Thoracic aorta (tissue), 2 donors: Measurements from ENCODE around the gene CCT6A. TPM values are rescaled to one million over a fixed set of nuclear protein-coding genes. Genes with fewer than 3 reads are reported as not detected.
"Not testable (repeated sequence)": the region's sequence is repeated elsewhere in the genome, so short reads cannot be mapped to it uniquely, and the experiment has no call there.

Experiments
- ATAC-seq: fragments of 150-250 bp; one replicate; pipeline ENCODE4 v1.8.0; 2017; ENCODE audit warnings: low read depth; ENCODE audit not compliant: insufficient number of reproducible peaks, low FRiP score
- DNase-seq: peaks from one replicate; pipeline ENCODE4 v3.0.0-alpha.2; 2020; ENCODE audit warnings: low spot score
- H3K27ac ChIP-seq, 2 donors: fragments of 200-600 bp; sonication (generic); 1 replicate in 1 of 2; 2 replicates in 1 of 2; pipeline ENCODE4 v1.5.1; 2016; ENCODE audit warnings: mild to moderate bottlenecking in 2 of 2, moderate library complexity in 2 of 2
- H3K27me3 ChIP-seq: fragments of 200-600 bp; sonication (generic); replicated peaks from 2 replicates; pipeline ENCODE4 v1.6.0; 2016; ENCODE audit warnings: mild to moderate bottlenecking; ENCODE audit not compliant: insufficient read depth
- H3K36me3 ChIP-seq: fragments of 200-600 bp; sonication (generic); one replicate; pipeline ENCODE4 v1.5.1; 2016
- H3K4me1 ChIP-seq, 2 donors: fragments of 200-600 bp; sonication (generic); 1 replicate in 1 of 2; 2 replicates in 1 of 2; pipeline versions ENCODE4 v1.5.1 to v1.6.0; 2016; ENCODE audit warnings: low read depth in 2 of 2, mild to moderate bottlenecking in 1 of 2; ENCODE audit not compliant: control insufficient read depth in 1 of 2
- H3K4me3 ChIP-seq: fragments of 200-600 bp; sonication (generic); 2 replicates; pipeline ENCODE4 v1.5.1; 2016; ENCODE audit warnings: mild to moderate bottlenecking
- H3K9me3 ChIP-seq: fragments of 200-600 bp; sonication (generic); 2 replicates; pipeline ENCODE4 v1.5.1; 2016
- total RNA-seq, 2 donors: library from RNA; depleted of rRNA; stranded (reverse); fragments of >200 nt; gene quantifications; one replicate each; pipeline versions ENCODE4 v1.1.0 to v1.2.3, GENCODE V29; 2016
- TF ChIP-seq, protein P1 (sequence below): fragments of 200-600 bp; sonication (generic); IDR thresholded peaks from one replicate; pipeline ENCODE4 v1.5.1; 2019; ENCODE audit warnings: antibody characterized with exemption

CCT6A gene
- total RNA-seq, 2 donors from 2014 or later, result 41.8 to 96.9 TPM

DNA sequence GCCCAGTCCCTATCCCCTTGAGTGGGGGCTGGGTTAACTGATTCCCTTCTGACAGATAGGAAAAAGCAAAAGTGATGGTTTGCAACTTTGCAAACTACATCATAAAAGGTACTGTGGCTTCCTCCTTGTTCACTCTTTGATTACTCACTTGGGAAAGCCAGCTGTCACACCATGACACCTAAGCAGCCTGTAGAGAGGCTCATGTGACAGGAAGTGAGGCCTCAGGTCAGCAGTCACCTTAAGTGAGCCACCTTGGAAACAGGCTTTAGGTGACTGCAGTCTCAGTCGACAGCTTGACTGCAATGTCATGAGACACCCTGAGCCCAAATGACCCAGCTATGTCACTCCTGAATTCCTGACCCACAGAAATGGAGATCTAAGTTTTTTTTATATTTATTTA lies 59.0 kb downstream of the CCT6A start:
- no peak overlapping the region for H3K27ac ChIP-seq

DNA sequence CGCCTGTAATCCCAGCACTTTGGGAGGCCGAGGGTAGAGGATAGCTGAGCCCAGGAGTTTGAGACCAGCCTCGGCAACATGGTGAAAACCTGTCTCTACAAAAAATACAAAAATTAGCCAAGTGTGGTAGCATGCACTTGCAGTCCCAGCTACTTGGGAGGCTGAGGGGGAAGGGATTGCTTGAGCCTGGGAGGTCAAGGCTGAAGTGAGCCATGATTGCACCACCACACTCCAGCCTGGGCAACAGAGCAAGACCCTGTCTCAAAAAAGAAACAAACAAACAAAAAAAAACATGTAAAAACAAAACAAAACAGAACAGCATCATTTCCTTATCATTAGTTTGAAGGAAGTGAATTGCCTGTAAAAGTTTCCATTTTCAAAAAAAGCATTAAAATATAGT lies 60.7 kb downstream of the CCT6A start:
- not testable (repeated sequence) for H3K27me3 ChIP-seq, H3K36me3 ChIP-seq, ATAC-seq

More for the DNA sequence above, 59.0 kb downstream of the CCT6A start:
- Histone ChIP-seq H3K4me1 (peaks cover 7% of the 10 kb centered on the region in 2 donors), H3K9me3 (no peaks in the 10 kb centered on the region), H3K4me3 (no peak overlapping the region), H3K36me3 (no peaks in the 10 kb centered on the region), H3K27me3 (no peaks in the 10 kb centered on the region)
- TF ChIP-seq, protein P1, sequence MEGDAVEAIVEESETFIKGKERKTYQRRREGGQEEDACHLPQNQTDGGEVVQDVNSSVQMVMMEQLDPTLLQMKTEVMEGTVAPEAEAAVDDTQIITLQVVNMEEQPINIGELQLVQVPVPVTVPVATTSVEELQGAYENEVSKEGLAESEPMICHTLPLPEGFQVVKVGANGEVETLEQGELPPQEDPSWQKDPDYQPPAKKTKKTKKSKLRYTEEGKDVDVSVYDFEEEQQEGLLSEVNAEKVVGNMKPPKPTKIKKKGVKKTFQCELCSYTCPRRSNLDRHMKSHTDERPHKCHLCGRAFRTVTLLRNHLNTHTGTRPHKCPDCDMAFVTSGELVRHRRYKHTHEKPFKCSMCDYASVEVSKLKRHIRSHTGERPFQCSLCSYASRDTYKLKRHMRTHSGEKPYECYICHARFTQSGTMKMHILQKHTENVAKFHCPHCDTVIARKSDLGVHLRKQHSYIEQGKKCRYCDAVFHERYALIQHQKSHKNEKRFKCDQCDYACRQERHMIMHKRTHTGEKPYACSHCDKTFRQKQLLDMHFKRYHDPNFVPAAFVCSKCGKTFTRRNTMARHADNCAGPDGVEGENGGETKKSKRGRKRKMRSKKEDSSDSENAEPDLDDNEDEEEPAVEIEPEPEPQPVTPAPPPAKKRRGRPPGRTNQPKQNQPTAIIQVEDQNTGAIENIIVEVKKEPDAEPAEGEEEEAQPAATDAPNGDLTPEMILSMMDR, result no peak
- DNase-seq, result no peak
- no peak for ATAC-seq

More for the DNA sequence above, 60.7 kb downstream of the CCT6A start:
- not testable (repeated sequence) for H3K27ac ChIP-seq, DNase-seq, H3K4me1 ChIP-seq, H3K4me3 ChIP-seq, H3K9me3 ChIP-seq

Other genes with a start within 250 kb of the CCT6A start
- not detected for gene SEPTIN14, start 189.0 kb upstream of the CCT6A start, total RNA-seq
- gene ZNF713, start 164.3 kb upstream of the CCT6A start, total RNA-seq, result 1 to 10 TPM; 3.1 to 6.5 TPM
- 10 to 100 TPM; 12.1 to 13.1 TPM for gene MRPS17, start 99.9 kb upstream of the CCT6A start, total RNA-seq
- gene NIPSNAP2, start 87.2 kb upstream of the CCT6A start, total RNA-seq, result 10 to 100 TPM; 46.0 to 47.1 TPM
- gene PSPH, start 321 bp upstream of the CCT6A start, total RNA-seq, result 1 to 10 TPM; 5.1 to 5.8 TPM
- 100 to 1,000 TPM; 102 to 151 TPM for gene SUMF2, start 12.5 kb downstream of the CCT6A start, total RNA-seq
- 10 to 100 TPM in 1 of 2 donors, 1 to 10 TPM in 1; 6.0 to 10.9 TPM for gene PHKG1, start 41.2 kb downstream of the CCT6A start, total RNA-seq
- 100 to 1,000 TPM; 220 to 311 TPM for gene CHCHD2, start 54.7 kb downstream of the CCT6A start, total RNA-seq
- gene NUPR2, start 64.7 kb downstream of the CCT6A start, total RNA-seq, result 1 to 10 TPM in 1 of 2 donors, not detected in 1; 1.1 TPM